ENCODE results near the gene CNOT2.

Gene CNOT2

DNA sequence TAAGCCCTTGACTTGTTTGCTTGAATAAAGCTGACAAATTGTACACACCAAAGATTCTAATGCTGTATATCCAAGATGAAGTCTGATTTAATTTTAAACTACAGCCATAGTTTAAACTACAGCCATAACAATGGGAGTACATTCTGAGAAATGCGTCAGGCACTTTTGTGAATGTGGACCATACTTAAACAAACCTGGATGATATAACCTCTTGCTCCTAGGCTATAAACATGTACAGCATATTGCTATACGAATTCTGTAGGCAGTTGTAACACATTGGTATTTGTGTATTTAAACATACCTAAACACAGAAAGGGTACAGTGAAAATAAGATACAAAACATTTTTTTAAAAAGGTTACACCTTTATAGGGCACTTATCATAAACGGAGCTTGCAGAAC is 63.4 kb downstream of the CNOT2 start:
- DNase-seq, result no peak

GRCh38 chr12:70307868-70308267 is 64.6 kb downstream of the CNOT2 start:
- DNase-seq, result no peak

- DNase-seq, result no peak
Observed at GRCh38 chr12:70309348-70309747, 66.1 kb downstream of the CNOT2 start.

- DNase-seq, result no peak
Observed at GRCh38 chr12:70314145-70314544, 70.9 kb downstream of the CNOT2 start.

GRCh38 chr12:70317781-70318180 is 74.5 kb downstream of the CNOT2 start:
- DNase-seq, result no peak

DNA sequence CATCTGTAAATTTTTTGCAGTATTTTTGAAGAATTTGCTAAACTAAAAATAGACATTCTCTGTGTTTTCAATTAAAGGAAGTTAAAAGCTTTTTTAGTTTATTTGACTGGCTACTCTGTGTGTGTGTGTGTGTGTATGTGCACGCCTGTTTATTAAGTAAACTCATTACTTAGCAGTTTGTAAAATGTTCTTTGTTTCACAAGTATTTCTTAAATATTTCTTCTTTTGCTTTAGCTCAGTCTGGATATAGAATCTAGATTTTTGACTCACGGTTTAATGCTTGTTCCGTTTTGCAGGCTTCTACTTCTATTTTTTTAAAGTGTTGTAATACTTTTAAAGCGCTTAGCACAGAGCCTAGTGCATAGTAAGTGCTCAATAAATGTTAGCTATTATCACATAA is 76.4 kb downstream of the CNOT2 start:
- no peak for DNase-seq

GRCh38 chr12:70321191-70321590 is 78.0 kb downstream of the CNOT2 start:
- no peak for DNase-seq

GRCh38 chr12:70327541-70327940 is 84.3 kb downstream of the CNOT2 start:
- DNase-seq, result no peak

DNA sequence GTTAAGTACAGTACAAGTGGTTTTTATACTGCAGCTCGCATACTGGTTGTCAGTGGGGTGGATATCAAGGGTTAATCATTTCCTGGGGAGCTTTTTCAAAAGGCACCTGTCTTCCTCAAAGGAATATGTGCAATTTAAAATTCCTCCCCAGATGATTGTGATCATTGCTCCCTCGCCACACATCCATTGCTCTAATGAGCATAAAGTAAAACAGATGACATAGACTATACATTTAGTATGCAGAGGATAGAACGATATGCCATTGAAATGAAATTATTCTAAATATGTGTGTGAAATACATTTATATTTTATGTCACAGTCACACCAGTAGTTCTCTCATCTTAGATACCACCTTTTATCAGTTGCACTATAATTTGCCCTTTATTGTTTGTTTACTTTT is 86.5 kb downstream of the CNOT2 start:
- DNase-seq, result no peak

- no peak for DNase-seq
Observed at GRCh38 chr12:70330158-70330557, 86.9 kb downstream of the CNOT2 start.

DNA sequence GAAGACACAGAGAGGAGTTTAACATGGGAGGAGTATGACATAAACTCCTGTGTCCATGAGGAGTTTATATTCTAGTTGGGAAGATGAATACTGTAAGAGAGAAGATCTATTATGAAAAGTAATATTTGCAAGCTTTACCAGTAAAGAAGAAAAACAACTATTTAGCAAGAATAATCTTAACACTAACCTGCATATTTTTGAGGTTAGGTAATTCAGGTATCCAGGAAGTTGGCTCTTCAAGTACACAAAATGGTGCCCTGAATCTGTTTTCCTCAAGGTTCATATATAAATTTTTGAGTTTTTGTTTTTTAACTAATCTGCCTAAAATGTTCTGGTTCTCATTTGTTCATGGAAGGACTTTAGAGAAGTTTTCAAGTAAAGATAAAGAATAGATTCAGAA is 89.0 kb downstream of the CNOT2 start:
- DNase-seq, result no peak

DNA sequence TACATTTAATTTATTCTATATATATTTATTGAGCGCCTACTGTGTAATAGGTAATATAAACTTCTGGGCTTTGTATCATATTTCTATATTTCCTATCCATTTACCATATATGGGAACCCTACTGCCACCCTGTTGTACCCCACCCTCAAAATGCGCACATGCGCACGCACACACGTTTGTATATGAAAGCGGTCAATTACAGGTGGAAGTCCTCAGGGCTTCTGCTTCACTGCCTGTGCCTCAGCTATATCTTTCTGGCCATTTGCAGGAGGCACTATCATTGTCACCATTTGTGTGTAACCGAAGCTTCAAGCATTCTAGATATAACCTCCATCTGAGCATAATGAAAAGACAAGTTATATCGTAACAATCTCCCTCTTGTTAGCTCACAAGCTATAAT is 91.5 kb downstream of the CNOT2 start:
- no peak for DNase-seq

GRCh38 chr12:70338531-70338930 is 95.3 kb downstream of the CNOT2 start:
- DNase-seq, result no peak

- no peak for DNase-seq
Observed at GRCh38 chr12:70351076-70351475, 107.8 kb downstream of the CNOT2 start.

DNA sequence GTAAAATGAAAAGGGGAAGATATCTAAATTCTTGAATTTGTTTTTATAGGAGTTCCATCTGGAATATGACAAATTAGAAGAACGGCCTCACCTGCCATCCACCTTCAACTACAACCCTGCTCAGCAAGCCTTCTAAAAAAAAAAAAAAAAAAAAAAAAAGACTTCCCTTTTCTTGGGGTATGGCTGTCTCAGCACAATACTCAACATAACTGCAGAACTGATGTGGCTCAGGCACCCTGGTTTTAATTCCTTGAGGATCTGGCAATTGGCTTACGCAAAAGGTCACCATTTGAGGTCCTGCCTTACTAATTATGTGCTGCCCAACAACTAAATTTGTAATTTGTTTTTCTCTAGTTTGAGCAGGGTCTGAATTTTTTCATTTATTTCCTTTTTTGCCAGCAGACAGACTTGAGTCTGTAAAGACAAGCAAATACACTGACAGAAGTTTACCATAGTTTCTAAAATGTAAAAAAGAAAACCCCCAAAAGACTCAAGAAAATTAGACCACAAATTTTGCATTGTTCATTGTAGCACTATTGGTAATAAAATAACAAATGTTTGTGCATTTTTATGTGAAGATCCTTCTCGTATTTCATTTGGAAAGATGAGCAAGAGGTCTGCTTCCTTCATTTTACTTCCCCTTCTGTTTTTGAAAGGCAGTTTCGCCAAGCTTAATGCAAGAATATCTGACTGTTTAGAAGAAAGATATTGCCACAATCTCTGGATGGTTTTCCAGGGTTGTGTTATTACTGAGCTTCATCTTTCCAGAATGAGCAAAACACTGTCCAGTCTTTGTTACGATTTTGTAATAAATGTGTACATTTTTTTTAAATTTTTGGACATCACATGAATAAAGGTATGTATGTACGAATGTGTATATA is 110.8 kb downstream of the CNOT2 start:
- DNase-seq, result no peak

GRCh38 chr12:70354787-70355186 is 111.6 kb downstream of the CNOT2 start:
- no peak for DNase-seq

GRCh38 chr12:70355972-70356371 is 112.7 kb downstream of the CNOT2 start:
- no peak for DNase-seq

DNA sequence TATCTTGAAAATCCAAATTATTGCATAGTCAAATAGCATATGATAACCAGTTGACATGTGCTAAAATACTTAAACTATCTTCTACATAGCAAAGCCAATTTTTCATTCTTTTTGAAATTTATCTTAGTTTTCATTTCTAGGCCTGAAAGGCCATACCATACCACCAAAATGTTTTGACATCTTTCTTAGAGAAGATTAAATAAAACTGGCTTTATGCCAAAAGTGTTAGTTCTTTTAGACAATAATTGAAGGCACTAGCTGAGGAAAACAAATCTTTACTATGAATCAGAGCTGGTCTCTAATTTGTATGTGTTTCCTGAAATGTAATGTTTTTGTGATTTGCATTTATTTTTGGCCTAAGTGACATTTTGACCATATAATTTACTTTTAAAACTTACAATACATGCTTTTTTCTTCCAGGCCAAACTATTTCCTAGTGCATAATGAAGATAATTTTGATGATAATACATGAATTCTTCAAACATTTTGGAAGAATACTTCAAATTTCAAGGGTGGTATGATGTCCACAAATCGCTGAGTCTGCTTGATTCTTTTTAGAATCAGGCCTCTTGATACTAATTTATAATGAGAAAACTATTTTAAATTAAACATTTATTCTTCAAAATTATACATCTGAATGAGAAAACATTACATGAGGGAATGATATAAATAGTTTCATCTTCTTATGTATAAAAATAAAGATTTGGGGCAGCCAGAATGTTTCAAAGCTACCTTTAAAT is 116.4 kb downstream of the CNOT2 start:
- no peak for DNase-seq

GRCh38 chr12:70360218-70360617 is 117.0 kb downstream of the CNOT2 start:
- no peak for DNase-seq

DNA sequence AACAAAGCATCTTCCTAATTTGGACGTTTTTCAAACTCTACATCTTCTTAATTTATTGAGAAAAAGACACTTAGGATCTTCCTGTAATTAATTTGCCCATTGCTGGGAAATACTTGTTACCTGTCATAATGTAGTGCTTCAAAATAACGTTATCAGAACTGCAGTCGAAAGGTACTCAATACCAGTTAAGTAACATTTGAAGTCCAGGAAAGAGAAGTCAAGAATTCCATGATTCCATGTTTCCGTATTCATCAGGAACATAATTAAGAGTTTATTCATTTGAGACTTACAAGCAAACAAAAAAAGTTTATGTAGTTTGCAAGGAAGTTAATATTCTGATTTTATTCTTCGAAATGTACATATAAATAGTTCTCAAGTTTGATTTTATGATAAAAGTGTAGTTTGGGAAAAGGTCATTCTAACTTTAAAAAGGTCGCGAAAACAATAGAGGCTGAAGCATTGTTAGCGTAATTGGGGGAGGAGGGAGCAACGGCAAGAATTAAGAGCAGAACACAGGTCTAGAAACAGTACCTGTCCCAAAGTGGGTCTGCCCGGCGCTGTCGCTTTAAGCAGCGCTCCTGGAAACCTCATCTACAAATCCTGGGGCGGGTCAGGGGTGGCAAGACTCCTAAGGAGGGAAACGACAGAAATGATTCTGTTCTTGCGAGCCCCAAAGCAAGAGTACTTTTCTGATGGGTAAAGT is 121.6 kb downstream of the CNOT2 start:
- DNase-seq, result no peak

- peak; percentile 44 for DNase-seq
Observed at GRCh38 chr12:70365398-70365647, 122.1 kb downstream of the CNOT2 start.

DNA sequence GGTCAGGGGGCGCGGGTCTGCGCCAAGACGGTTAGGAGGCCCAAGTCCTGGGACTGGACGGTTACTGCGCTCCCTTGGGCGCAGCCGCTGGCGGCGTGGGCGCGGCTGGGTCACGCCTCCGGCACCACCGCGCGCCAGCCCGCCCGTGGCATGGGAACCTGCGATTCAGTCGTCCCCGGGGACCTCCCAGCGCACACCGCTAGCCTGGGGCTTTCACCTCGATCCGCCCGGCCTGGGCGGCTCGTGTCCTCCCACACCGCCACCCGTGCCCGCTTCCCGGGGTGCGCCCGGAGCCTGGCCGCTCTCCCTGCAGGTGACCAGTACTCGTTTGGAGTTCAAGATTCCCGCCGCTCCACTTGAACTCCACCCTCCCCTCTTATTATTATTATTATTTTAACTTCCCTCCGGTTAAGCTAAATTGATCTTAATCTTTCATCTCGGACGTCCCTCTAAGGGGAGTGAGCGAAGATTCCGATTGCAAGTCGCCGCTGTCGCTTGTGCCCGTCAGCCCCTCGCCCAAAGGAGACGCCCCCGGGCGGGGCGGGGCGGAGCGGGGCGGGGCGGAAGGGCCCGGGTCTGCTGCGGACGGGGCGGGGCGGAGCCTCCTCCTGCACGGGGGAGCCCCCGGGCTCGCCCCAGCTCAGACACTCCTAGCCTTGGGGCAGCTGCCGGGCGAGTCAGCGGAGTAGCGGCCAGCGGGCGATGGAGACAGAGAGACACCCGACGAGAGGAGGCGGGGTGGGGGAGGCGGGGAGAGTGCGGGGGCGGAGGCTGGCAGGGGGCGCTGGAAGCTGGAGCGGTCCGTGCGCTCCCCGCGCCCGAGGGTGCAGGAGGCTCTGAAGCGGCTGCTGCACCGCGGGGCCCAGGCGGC is 122.7 kb downstream of the CNOT2 start, which contains the start of gene KCNMB4:
Gene KCNMB4, plus strand, starts transcription at position 643 of the 871 bp plus-strand sequence. CDS start 445 bp downstream, outside the sequence.
- peak; percentile 86 for DNase-seq
